HFF-Myc (cell line): Measurements from ENCODE around the gene SH3GL3.

ENCODE experiments used
- DNase-seq: peaks from one replicate; pipeline ENCODE4 v3.0.0-alpha.2; 2011; ENCODE audit warnings: low read depth; ENCODE audit errors: extremely low read depth
- H3K4me3 ChIP-seq: replicated peaks from 2 replicates; pipeline ENCODE4 v1.5.1; 2011; ENCODE audit warnings: low read depth, mild to moderate bottlenecking, control low read depth, low read length
- CTCF ChIP-seq: IDR thresholded peaks from 2 replicates; pipeline ENCODE4 v1.5.1; 2012; ENCODE audit warnings: mild to moderate bottlenecking, low read depth, low read length, control low read depth; ENCODE audit errors: missing control alignments

Gene SH3GL3

GRCh38 chr15:83443076-83443847 lies 3.9 kb upstream of the SH3GL3 start:
- TF ChIP-seq CTCF = no peak
- no peak for DNase-seq

DNA sequence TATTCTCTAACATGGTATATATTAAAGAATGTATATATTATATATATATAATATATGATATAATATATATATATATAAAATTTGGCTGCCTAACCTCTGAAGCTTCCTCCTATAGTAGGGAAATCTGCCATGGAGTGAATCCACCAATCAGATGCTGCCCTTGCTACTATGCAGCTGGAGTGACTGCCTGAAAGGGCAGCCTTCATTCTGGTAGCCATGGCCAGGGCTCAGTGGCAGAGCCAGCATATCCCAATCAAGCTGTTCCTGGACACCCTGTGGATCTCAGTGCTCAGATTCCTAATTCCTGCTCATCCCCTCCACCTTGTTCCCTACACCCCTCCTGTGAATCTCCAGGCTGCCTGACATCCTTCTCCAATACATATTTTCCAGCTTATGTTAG lies 2.2 kb upstream of the SH3GL3 start:
- H3K4me3 ChIP-seq = no peak overlapping the region
- TF ChIP-seq CTCF = no peak
- DNase-seq = no peak

More at GRCh38 chr15:83443076-83443847, 3.9 kb upstream of the SH3GL3 start:
- H3K4me3 ChIP-seq = no peak overlapping the region

- TF ChIP-seq CTCF = no peak
- DNase-seq = no peak
- no peak overlapping the region for H3K4me3 ChIP-seq
Observed at GRCh38 chr15:83445643-83446042, 1.5 kb upstream of the SH3GL3 start.

DNA sequence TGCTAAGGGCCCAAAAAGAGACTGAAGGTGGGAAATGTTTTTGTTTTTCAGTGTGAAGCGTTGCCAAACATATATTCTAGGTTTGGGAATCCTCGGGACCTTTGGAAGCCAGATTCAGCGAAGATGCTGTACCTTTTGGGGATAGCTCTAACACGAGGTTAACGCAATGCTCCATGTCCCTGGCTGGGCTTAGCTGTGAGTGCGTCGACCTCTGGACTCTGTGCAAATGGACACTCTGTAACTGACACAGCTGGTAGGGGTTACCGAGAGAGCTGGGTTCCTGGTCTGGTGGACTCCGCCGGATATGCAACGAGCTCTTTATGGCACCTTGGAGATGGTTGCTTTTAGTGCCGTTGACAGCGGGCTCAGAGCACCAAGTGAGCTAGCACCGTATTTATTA lies 724 bp upstream of the SH3GL3 start:
- no peak for DNase-seq
- TF ChIP-seq CTCF = no peak
- no peak overlapping the region for H3K4me3 ChIP-seq

DNA sequence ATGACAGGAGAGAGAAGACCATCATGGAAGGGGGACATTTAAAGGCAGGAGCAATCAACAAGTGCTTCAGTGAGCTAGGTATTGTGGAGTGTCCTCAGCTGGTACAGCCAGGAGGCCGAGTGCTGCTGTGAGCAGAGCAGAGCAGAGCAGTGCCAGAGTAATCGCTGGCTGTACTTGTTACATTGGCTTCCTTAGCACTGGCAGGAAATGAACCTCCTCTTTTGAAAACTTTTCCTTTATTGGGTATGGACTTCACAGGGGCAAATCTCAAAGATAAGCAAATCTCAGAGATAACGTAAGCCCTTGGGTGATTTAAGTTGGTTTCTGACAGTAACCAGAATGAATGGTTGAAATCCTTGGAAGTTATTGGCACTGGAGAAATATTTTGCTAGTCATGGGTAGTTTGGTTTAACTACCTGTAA lies 2.1 kb downstream of the SH3GL3 start:
- H3K4me3 ChIP-seq = no peak overlapping the region
- TF ChIP-seq CTCF = no peak
- no peak for DNase-seq

DNA sequence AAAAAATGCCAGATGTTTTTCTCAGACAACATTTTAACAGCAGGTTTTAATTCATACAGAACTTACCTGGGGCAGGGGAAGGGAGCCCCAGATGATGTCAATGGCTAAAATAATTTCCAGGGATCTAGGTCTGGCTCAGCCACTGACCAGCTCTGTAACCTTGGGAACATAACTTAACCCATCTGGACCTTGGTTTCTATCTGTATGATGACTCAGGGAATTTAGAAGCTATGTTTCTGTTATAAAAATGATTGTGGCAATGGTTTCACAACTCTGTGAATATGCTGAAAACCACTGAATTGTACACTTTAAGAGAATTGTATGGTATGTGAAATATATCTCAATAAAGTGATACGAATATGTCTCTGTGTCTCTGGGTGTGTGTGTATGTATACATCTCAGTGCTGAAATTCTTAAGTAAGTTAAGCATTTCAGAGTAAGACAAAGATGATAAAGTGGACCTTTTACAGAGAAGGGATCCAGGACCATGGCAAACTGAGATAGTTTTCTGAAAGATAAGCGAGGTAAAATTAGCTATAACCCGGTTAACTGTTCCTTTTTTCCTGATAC lies 2.9 kb downstream of the SH3GL3 start:
- no peak for DNase-seq
- TF ChIP-seq CTCF = no peak

More for the DNA sequence above, 2.9 kb downstream of the SH3GL3 start:
- no peak overlapping the region for H3K4me3 ChIP-seq
